K562 (cell line): ENCODE data around the gene OR6C74.

Experiments
- EP300 ChIP-seq: IDR thresholded peaks from 2 replicates; pipeline ENCODE4 v1.6.1; 2012; ENCODE audit warnings: low read length, improper control_type of control experiment
- FOXM1 ChIP-seq, 2 experiments: fragments of 450-650 bp in 1 of 2; sonication (generic) in 1 of 2; formaldehyde crosslinking in 1 of 2; IDR thresholded peaks; 2 replicates each; pipeline versions ENCODE4 v1.6.1 to v1.9.0; 2017 to 2022; ENCODE audit warnings: low read depth in 2 of 2, mild to moderate bottlenecking in 2 of 2, missing genetic modification reagents in 1 of 2, moderate library complexity in 1 of 2
- GATA2 ChIP-seq: sonication (generic); formaldehyde crosslinking; IDR thresholded peaks from 2 replicates; pipeline ENCODE4 v1.4.0; 2020; ENCODE audit warnings: mild to moderate bottlenecking, missing genetic modification reagents
- NFYB ChIP-seq: IDR thresholded peaks from 2 replicates; pipeline ENCODE4 v1.6.1; 2011; ENCODE audit warnings: mild to moderate bottlenecking, moderate library complexity; ENCODE audit not compliant: insufficient read length; ENCODE audit errors: extremely low read depth
- PHF20 ChIP-seq: fragments of 450-650 bp; IDR thresholded peaks from 2 replicates; pipeline ENCODE4 v1.6.1; 2018; ENCODE audit not compliant: partially characterized antibody
- SETDB1 ChIP-seq: IDR thresholded peaks from one replicate; pipeline ENCODE4 v1.6.1; 2012; ENCODE audit warnings: low read length, control low read depth, inconsistent platforms
- SIX5 ChIP-seq, 2 experiments: IDR thresholded peaks; 2 replicates each; pipeline ENCODE4 v1.6.1; 2011; ENCODE audit warnings: low read length in 2 of 2, borderline replicate concordance in 1 of 2, low read depth in 1 of 2, mild to moderate bottlenecking in 1 of 2, moderate library complexity in 1 of 2; ENCODE audit not compliant: insufficient read depth in 1 of 2
- SMAD1 ChIP-seq: fragments of 150-350 bp; IDR thresholded peaks from 2 replicates; pipeline ENCODE4 v1.6.1; 2014; ENCODE audit warnings: low read length, low read depth; ENCODE audit not compliant: partially characterized antibody
- SNAPC5 ChIP-seq: fragments of 250-450 bp; sonication (Bioruptor Pico); IDR thresholded peaks from 2 replicates; pipeline ENCODE4 v1.8.0; 2021; ENCODE audit warnings: moderate library complexity, mild to moderate bottlenecking, inconsistent platforms
- ZNF274 ChIP-seq: IDR thresholded peaks from 2 replicates; pipeline ENCODE4 v1.6.1; 2011; ENCODE audit warnings: low read depth, mild to moderate bottlenecking, low read length, moderate library complexity, borderline replicate concordance
- ZNF444 ChIP-seq: fragments of 250-450 bp; sonication (Bioruptor Pico); IDR thresholded peaks from 2 replicates; pipeline ENCODE4 v1.4.0; 2020; ENCODE audit warnings: mild to moderate bottlenecking, moderate library complexity
- TF ChIP-seq, protein P1 (sequence below): fragments of 250-450 bp; sonication (Bioruptor Pico); IDR thresholded peaks from 2 replicates; pipeline ENCODE4 v1.4.0; 2020; ENCODE audit warnings: mild to moderate bottlenecking
- TF ChIP-seq, protein P2 (sequence below), 2 experiments: fragments of 450-650 bp; formaldehyde crosslinking in 1 of 2; IDR thresholded peaks; 2 replicates each; pipeline versions ENCODE4 v1.4.0 to v1.6.1; 2014 to 2020; ENCODE audit warnings: mild to moderate bottlenecking in 2 of 2, borderline replicate concordance in 1 of 2, low read depth in 1 of 2
- TF ChIP-seq, protein P3 (sequence below): fragments of 250-450 bp; sonication (Bioruptor Pico); IDR thresholded peaks from 2 replicates; pipeline ENCODE4 v1.8.0; 2022; ENCODE audit warnings: moderate library complexity, mild to moderate bottlenecking, inconsistent platforms

GRCh38 chr12:55253281-55253680, 8.9 kb downstream of the OR6C74 start:
- TF ChIP-seq GATA2 = no peak
- TF ChIP-seq NFYB = no peak
- no peak for TF ChIP-seq SETDB1
- TF ChIP-seq, protein P1, sequence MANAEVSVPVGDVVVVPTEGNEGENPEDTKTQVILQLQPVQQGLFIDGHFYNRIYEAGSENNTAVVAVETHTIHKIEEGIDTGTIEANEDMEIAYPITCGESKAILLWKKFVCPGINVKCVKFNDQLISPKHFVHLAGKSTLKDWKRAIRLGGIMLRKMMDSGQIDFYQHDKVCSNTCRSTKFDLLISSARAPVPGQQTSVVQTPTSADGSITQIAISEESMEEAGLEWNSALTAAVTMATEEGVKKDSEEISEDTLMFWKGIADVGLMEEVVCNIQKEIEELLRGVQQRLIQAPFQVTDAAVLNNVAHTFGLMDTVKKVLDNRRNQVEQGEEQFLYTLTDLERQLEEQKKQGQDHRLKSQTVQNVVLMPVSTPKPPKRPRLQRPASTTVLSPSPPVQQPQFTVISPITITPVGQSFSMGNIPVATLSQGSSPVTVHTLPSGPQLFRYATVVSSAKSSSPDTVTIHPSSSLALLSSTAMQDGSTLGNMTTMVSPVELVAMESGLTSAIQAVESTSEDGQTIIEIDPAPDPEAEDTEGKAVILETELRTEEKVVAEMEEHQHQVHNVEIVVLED = no peak
- TF ChIP-seq SIX5 (IDR thresholded peaks at IDR 0.05; ENCODE audit: borderline replicate concordance in 1 of 2, insufficient read depth in 1 of 2, low read depth in 1 of 2, low read length in 2 of 2) = no peak
- TF ChIP-seq PHF20 = no peak
- TF ChIP-seq SNAPC5 (CRISPR knock-in tag) = no peak
- TF ChIP-seq EP300 = no peak
- no peak for TF ChIP-seq ZNF444 (CRISPR knock-in tag)
- no peak for TF ChIP-seq SMAD1
- TF ChIP-seq FOXM1 (IDR thresholded peaks at IDR 0.05; ENCODE audit: low read depth) = no peak
- no peak for TF ChIP-seq FOXM1 (CRISPR knock-in tag; IDR thresholded peaks at IDR 0.05; ENCODE audit: low read depth)
- TF ChIP-seq ZNF274 = no peak
- TF ChIP-seq, protein P2, sequence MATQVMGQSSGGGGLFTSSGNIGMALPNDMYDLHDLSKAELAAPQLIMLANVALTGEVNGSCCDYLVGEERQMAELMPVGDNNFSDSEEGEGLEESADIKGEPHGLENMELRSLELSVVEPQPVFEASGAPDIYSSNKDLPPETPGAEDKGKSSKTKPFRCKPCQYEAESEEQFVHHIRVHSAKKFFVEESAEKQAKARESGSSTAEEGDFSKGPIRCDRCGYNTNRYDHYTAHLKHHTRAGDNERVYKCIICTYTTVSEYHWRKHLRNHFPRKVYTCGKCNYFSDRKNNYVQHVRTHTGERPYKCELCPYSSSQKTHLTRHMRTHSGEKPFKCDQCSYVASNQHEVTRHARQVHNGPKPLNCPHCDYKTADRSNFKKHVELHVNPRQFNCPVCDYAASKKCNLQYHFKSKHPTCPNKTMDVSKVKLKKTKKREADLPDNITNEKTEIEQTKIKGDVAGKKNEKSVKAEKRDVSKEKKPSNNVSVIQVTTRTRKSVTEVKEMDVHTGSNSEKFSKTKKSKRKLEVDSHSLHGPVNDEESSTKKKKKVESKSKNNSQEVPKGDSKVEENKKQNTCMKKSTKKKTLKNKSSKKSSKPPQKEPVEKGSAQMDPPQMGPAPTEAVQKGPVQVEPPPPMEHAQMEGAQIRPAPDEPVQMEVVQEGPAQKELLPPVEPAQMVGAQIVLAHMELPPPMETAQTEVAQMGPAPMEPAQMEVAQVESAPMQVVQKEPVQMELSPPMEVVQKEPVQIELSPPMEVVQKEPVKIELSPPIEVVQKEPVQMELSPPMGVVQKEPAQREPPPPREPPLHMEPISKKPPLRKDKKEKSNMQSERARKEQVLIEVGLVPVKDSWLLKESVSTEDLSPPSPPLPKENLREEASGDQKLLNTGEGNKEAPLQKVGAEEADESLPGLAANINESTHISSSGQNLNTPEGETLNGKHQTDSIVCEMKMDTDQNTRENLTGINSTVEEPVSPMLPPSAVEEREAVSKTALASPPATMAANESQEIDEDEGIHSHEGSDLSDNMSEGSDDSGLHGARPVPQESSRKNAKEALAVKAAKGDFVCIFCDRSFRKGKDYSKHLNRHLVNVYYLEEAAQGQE (IDR thresholded peaks at IDR 0.05; ENCODE audit: borderline replicate concordance) = no peak
- TF ChIP-seq, protein P2 (CRISPR knock-in tag; IDR thresholded peaks at IDR 0.05; ENCODE audit: low read depth) = no peak
- TF ChIP-seq, protein P3, sequence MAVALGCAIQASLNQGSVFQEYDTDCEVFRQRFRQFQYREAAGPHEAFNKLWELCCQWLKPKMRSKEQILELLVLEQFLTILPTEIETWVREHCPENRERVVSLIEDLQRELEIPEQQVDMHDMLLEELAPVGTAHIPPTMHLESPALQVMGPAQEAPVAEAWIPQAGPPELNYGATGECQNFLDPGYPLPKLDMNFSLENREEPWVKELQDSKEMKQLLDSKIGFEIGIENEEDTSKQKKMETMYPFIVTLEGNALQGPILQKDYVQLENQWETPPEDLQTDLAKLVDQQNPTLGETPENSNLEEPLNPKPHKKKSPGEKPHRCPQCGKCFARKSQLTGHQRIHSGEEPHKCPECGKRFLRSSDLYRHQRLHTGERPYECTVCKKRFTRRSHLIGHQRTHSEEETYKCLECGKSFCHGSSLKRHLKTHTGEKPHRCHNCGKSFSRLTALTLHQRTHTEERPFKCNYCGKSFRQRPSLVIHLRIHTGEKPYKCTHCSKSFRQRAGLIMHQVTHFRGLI (CRISPR knock-in tag) = no peak
